Activated CD4-positive, alpha-beta T cell treated with anti-CD3 and anti-CD28 coated beads for 1 hour (primary cell): ENCODE results near the gene TMEM151A.
"Not testable (repeated sequence)": the region's sequence is repeated elsewhere in the genome, so short reads cannot be mapped to it uniquely, and the experiment has no call there.

Experiments used
- DNase-seq: peaks from one replicate; pipeline ENCODE4 v3.0.0-alpha.2; 2020

The TMEM151A gene

DNA sequence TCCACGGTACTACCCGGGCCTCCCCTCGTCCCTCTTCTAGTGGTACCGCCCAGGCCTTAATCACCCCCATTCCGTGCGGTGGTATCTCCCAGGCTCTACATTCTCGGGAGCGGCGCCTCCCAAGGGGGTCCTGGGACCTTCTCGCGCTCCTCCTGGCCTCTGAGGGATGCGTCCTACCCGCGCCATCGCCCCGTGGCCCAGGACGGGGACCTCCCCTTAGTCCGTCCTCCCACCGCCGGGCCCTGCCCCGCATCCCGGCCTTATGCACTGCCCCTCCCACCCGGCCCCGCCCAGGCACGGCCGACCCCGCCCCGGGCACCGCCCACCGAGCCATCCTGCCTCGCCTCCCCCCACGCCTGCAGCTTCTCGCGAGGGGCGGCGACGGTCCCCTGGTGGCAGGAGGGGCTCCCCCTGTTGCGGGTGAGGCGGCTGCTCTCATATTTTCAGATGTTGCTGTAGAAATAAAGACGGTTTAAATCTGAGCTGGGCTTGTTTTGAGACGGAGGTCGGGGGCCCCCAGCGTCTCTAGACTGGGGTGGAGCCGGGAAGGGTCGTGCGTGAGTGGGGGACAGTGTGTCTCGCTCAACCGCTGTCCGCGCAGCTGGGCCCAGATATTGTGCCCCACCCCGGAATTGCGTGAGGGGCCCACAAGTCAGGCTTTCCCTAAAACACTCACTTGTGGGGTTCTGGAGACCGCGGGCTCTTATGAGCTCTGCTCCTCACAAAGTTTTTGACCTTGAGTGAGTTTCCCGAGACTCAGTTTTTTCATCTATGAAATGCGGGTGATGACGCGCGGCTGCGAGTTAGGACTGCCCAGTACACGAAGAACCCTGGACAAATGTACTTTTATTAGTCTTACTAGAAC lies 24.1 kb upstream of the TMEM151A start:
- DNase-seq: peak; percentile 73

DNA sequence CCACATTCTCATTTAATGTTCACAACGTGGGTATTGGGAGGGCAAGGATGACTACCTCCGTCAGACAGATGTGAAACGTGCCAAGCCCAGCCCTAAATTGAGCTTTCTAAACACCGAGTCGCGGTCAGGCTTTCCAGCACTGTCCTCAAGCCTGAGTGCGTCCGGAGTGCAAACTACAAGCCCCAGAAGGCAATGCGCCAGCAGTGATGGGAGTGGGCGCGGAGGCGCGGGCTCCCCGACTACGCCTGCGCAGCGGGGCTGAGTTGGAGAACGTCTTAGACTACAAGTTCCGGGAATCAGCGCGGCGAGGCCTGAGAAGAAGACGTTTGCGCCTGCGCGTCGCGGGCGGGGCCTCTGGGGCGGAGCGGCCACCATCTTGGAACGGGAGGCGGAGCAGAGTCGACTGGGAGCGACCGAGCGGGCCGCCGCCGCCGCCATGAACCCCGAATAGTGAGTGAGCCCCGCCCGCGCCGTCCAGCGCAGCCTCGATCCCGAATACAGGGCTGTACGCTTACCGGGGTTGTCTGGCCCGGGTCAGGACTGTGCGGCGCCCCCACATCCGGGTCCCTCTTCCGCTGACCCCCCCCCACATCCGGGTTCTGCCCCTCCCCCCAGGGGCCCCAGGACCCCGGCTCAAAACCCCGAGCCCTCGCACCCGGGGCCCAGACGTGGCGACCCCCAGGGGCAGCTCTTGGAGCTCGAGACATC lies 23.3 kb upstream of the TMEM151A start, which contains the start of gene RAB1B:
RAB1B (plus strand) TSS at position 396 of the 708 bp plus-strand sequence; CDS start at position 437, 41 bp downstream.
- DNase-seq: peak; percentile 100

DNA sequence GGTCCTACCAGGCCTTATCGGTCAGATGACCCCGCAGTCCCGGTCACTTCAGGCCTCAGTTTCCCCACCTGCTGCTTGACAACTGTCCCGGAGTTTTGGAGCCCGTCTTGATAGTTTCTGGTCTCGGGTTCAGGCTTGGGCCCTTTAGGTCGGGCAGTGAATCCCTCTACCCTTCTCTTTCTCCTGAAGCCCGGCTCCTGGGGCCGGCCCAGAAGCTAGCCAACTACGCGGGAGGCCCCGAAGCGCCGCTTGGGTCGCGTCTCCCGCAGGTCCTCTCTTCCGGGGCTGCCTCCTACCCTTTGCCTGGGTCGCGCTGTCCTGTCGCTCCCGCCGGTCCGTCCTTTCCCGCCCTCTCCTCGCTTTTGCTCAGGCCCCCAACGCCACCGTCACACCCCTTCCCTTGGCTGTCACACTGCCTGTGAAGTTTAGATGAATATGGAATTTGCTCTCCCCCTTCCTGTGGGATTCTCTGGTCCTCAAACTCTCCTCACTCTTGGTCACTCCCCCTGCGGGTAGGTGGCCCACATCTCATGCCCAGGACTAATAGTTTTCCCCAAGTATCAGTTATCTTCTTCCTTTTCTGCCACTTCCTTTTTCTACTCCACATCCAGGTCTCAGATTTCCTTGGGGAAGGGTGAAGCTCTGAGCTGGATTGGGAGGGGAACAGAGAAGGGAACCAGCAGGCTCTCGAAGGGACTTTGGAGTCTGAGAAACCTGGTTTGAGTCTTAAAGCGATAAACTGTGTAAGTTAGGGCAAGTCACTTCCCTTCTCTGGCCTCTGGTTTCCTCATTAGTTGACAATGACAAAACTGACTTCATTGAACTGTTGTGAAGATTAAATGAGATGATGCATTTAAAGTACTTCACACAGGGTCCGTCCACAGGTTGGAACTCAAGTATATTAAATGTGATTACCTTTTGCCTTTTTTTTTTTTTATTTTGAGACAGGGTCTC lies 22.5 kb upstream of the TMEM151A start:
- no peak for DNase-seq

- no peak for DNase-seq
These were observed 19.9 kb upstream of the TMEM151A start for GRCh38 chr11:66271816-66272215.

GRCh38 chr11:66272596-66272995 lies 19.1 kb upstream of the TMEM151A start:
- no peak for DNase-seq

DNA sequence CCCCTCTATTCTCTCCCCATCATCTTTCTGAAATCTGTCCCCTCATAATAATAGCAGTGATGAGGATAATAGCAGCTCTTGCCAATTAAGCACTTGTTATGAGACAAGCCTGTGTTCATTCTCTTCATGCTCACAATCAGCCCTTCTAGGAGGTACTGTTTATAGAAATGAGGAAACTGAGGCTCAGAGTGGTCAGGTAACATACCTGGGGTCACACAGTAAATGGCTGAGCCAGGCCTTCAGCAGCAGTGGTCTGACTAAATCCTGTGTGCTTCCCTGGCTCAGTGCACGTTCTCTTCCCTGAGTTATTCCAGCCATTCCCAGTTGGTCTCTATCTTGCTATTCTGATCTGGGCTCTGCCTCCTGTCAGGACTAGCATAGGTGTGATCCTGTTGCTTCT lies 17.5 kb upstream of the TMEM151A start:
- no peak for DNase-seq

- DNase-seq: no peak
These were observed 16.3 kb upstream of the TMEM151A start for GRCh38 chr11:66275396-66275795.

DNA sequence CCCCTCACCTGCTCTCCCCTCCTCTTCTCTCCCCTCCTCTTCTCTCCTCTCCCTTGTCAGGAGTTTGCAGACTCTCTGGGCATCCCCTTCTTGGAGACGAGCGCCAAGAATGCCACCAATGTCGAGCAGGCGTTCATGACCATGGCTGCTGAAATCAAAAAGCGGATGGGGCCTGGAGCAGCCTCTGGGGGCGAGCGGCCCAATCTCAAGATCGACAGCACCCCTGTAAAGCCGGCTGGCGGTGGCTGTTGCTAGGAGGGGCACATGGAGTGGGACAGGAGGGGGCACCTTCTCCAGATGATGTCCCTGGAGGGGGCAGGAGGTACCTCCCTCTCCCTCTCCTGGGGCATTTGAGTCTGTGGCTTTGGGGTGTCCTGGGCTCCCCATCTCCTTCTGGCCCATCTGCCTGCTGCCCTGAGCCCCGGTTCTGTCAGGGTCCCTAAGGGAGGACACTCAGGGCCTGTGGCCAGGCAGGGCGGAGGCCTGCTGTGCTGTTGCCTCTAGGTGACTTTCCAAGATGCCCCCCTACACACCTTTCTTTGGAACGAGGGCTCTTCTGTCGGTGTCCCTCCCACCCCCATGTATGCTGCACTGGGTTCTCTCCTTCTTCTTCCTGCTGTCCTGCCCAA lies 15.6 kb upstream of the TMEM151A start:
- no peak for DNase-seq

- DNase-seq: not testable (repeated sequence)
These were observed 15.1 kb upstream of the TMEM151A start for GRCh38 chr11:66276619-66277018.

- not testable (repeated sequence) for DNase-seq
These were observed 14.6 kb upstream of the TMEM151A start for GRCh38 chr11:66277064-66277463.

DNA sequence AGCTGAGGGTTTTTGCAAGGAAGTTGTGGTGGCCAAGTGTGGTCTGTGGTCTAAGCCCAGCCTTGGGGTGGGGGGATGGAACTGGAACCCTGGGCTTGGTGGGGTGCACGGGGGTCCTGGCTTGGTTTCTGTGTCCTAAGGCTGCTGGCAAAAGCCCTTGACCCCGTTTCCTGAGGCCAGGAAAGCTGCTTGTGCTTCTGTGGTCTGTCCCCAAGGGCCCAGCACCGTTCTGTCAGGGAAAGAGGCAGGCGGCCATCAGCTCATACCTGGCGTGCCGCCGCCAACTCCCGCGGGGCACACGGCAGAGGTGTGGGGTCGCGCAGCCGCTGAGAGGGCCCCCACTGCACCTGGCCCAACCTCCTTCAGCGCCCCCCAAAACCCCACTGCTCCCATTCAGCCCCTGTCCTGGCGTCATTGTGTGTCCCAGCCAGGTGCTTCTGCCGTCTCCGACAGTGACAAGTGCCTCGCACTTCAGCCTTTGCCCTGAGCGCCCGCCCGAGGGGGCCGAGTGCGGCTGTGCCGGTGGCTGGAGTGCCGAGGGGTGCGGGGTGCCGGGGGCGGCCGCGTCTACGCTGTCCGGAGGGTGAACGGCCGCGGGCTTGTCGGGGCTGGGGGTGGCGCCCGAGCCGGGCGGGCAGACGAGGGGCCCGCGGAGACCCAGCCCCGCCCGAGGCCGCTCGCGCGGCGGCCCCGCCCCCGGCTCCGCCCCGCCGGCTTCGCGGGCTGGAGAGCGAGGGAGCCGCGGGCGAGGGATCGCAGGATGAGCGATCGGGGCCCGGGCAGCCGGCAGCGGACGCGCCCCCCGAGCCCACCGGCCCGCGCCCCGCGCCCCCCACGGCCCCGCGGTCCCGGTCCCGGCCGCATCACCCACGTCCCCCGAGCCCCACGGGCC lies 14.0 kb upstream of the TMEM151A start, which contains the start of gene CNIH2:
CNIH2 (plus strand) TSS at position 705 of the 892 bp plus-strand sequence. CDS start 282 bp downstream, outside the sequence.
- DNase-seq: no peak

GRCh38 chr11:66278363-66279091 lies 13.2 kb upstream of the TMEM151A start:
- DNase-seq: no peak

DNA sequence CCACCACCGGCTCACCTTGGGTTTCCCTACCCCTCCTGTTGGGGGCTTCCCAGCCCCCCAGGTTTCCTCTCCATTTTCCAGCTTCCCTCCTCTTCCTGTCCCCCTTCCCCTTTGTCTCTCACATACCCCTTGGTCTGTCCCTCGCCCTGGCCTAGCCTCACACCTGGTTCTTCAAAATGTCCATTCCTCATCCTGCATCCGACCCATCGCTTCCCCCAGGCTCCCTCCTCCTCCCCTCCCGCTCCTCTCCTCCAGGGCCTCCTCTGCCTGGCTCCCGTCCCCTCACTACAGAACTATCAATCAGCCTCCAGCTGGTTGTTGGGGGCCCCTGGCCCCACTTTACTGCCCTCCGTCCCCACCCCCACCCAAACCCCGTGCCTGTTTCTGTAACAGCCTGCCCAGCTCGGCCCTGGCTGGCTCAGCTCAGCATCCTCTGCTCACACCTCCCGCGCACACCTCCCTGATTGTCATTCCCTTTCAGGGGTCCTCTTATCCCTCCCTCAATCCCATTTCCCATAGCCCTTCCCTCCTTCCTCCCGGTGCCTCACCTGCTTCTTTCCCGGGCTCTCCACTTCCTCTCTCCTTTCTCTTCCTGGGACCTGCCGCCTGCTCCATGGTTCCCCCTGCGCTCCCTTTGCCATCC lies 12.5 kb upstream of the TMEM151A start:
- DNase-seq: no peak

- no peak for DNase-seq
These were observed 11.3 kb upstream of the TMEM151A start for GRCh38 chr11:66280428-66280827.

DNA sequence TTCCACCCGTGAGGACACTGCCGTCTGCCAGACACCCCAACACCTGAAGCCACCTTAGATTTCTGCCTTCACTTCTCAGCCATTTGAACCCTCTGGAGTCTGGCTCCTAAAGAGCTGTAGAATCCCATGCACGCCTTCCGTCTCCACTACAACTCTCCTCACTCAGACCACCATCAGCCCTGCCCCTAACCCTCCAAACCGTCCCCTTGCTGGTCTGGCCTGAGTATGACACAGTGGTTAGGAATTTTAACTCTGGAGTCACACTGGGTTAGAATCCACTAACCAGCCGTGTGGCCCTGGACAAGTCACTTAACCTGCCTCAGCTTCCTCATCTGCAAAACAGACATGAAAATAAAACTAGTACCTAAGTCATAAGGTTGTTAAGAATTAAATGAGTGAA lies 10.7 kb upstream of the TMEM151A start:
- no peak for DNase-seq

DNA sequence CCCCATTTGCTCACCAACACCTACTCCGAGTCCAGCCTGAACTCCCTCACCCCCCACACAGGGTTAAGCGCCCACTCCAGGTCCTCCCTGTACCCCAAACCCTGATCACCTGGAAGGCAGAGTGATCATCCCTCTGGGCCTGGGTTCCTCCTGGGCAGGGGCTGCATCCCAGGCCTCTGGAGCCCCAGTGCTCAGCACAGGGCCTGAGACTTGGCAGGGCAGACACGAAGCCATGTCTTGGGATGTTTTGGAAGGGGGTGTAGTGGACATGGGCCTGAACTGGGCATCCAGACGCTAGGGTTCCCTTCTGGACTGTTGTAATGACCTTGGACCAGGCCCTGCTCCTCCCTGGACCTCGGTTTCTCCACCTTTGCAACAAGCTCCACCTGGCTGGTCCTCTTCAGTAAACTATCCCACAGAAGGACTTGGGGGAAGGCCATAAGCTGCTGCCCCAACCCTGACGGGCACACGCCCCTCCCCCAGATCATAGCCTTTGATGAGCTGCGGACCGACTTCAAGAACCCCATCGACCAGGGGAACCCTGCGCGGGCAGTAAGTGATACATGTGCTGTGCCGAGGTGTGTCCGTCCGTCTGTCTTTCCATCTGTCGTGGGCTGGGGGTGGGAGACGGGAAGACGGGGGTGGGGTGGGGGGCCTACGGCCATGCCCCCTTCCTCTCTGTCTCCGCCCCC lies 9.8 kb upstream of the TMEM151A start:
- no peak for DNase-seq

DNA sequence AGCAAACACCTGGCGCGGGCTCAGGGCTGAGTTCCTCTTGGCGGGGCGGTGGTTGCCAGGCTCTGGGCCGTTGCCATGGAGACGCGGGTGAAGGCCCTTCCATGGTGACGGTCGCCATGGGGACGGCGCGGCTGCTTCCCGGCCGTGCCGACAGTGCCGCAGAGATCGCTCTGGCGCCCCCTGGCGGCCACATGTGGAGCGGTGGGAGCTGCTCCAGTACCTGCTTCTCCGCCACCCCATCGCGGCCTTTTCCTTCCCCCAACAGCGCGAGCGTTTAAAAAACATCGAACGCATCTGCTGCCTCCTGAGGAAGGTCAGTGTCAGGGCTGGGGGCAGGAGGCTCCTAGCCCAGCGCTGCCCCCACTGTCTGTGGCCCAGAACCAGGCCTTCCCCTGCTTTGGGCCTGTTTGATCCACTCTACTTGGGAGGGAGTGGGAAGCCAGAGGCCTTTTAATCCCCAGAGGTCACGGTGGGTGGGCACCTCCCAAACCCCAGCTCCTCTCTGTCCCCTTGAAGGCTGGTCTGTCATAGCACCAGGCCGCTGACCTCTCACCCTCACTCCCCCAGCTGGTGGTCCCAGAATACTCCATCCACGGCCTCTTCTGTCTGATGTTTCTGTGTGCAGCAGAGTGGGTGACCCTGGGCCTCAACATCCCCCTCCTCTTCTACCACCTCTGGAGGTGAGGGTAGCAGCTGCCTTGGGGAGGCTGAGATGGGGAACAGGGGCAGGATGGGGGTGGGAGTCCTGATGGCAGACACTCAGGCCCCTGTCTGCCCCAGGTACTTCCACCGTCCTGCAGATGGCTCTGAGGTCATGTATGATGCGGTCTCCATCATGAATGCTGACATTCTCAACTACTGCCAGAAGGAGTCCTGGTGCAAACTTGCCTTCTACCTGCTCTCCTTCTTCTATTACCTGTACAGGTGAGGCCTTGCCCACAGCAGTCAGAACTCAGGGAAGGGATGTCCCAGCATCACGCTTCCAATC lies 8.9 kb upstream of the TMEM151A start:
- DNase-seq: peak; percentile 99
